Measurements from ENCODE around the gene AKAP13. TPM values are rescaled to one million over a fixed set of nuclear protein-coding genes. Genes with fewer than 3 reads are reported as not detected.

Gene AKAP13
- total and polyA plus RNA-seq, 2 donors (not counting 1 experiment from before 2014, with no cell fraction given): 73.8 to 358 TPM

DNA sequence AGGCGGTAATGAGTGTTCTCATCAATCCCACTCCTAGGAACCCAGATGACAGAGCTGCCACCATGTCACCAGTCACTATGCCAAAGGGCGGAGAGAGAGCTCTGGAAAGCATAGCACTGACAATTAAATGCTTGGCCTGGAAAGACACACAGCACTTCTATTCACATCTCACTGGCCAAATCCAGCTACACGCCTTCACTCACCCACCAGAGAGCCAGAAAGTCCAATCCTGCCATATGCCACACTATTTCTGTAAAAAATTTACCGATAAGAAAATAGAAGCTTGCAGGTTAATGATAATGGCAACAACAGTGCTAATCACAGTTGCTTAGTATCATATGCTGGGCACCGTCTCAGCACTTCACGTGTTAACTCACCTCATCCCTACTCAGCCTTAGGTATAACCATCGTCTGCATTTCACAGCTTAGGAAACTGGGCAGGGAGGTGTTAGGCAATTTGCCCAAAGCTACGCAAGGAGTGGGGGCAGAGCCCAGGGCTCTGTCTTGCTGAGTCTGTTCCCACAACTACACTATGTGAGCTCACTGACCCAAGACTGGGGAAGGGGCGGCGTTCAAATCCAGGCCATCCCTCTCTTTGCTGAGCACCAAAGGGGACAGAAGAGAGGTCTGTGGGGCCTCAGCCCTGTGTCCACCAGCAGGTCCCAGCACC, 397.8 kb downstream of the AKAP13 start:
- Histone ChIP-seq H3K27me3 (replicated peaks in 1 of 4; ENCODE audit: control extremely low read depth in 1 of 4, control insufficient read depth in 3 of 4, insufficient read depth in 4 of 4, low read length in 3 of 4) (no peaks in the 10 kb centered on the region), H3K79me2 (ENCODE audit: control insufficient read depth, insufficient read depth, low read length) (peaks cover 3% of the 10 kb centered on the region), H3K9me3 (ENCODE audit: control extremely low read depth in 1 of 3, control insufficient read depth in 2 of 3, insufficient read depth in 1 of 3, low read length in 2 of 3) (no peaks in the 10 kb centered on the region), H3K9ac (ENCODE audit: low read length) (no peak overlapping the region), H3K36me3 (replicated peaks in 1 of 2; ENCODE audit: control extremely low read depth in 1 of 2, control insufficient read depth in 1 of 2, extremely low read depth in 1 of 2, insufficient read depth in 2 of 2, low read length in 1 of 2) (no peaks in the 10 kb centered on the region), H3K4me2 (replicated peaks; ENCODE audit: low read depth, low read length, poor library complexity, severe bottlenecking) (no peak overlapping the region), H3K4me3 (ENCODE audit: control extremely low read depth in 1 of 5, extremely low read depth in 1 of 5, insufficient read depth in 1 of 5, low read depth in 2 of 5, low read length in 4 of 5) (no peak overlapping the region), H3K27ac (ENCODE audit: low read length in 2 of 2) (no peak overlapping the region), H3K4me1 (ENCODE audit: control insufficient read depth in 2 of 2, insufficient read depth in 2 of 2, low read length in 2 of 2) (no peaks in the 10 kb centered on the region), H4K20me1 (ENCODE audit: control insufficient read depth, insufficient read depth, low read length, poor library complexity, severe bottlenecking) (no peaks in the 10 kb centered on the region), H2AFZ (ENCODE audit: insufficient read depth, low read depth, low read length, poor library complexity, severe bottlenecking) (no peak overlapping the region)
- WGBS (ENCODE audit: insufficient coverage): 94% methylated on average over 6 of the region's 10 CpGs
- Mint-ChIP-seq H3K4me1 (no peaks in the 10 kb centered on the region), H3K4me3 (no peak overlapping the region), H3K27ac (no peak overlapping the region), H3K27me3 (no peaks in the 10 kb centered on the region), H3K9me3 (ENCODE audit: insufficient read depth) (no peaks in the 10 kb centered on the region)
- ChIA-PET CTCF (interaction anchor here (0.6 to 0.7 kb wide), 2 partner anchors 48 to 133 kb away, joined by 3 to 4 read pairs; no protein-coding TSS in a partner anchor), POLR2A (no interaction called here)
- ATAC-seq (ENCODE audit: low read depth) (no peak), DNase-seq (no peak)
- intact Hi-C loops (cut with micrococcal nuclease): no loop called here
- TF ChIP-seq EZH2 (IDR thresholded peaks at IDR 0.05; ENCODE audit: borderline replicate concordance, insufficient read depth, low read depth, low read length, poor library complexity, severe bottlenecking): no peak
- TF ChIP-seq, protein P1, sequence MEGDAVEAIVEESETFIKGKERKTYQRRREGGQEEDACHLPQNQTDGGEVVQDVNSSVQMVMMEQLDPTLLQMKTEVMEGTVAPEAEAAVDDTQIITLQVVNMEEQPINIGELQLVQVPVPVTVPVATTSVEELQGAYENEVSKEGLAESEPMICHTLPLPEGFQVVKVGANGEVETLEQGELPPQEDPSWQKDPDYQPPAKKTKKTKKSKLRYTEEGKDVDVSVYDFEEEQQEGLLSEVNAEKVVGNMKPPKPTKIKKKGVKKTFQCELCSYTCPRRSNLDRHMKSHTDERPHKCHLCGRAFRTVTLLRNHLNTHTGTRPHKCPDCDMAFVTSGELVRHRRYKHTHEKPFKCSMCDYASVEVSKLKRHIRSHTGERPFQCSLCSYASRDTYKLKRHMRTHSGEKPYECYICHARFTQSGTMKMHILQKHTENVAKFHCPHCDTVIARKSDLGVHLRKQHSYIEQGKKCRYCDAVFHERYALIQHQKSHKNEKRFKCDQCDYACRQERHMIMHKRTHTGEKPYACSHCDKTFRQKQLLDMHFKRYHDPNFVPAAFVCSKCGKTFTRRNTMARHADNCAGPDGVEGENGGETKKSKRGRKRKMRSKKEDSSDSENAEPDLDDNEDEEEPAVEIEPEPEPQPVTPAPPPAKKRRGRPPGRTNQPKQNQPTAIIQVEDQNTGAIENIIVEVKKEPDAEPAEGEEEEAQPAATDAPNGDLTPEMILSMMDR (IDR thresholded peaks at IDR 0.05): no peak

DNA sequence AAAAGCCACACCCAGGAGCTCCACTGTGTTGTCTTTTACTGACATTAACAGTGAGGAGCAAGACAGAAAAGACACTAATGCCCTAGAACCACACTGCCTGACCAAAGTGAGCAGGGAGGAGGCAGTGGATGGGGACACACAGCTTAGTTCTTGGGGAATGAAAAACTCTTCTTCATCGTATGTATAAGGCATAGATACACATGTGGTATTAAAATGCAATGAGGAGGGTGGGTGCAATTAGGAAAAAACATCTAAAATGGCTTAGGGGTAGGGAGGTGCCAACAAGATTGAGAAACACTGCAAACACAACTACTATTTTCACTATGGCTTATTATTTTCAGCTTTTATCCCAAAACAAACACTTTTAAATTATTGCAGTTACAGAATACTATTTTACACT, 398.8 kb downstream of the AKAP13 start:
- intact Hi-C loops (cut with micrococcal nuclease): no loop called here
- Mint-ChIP-seq H3K27me3 (no peaks in the 10 kb centered on the region), H3K4me1 (no peaks in the 10 kb centered on the region), H3K27ac (no peak overlapping the region), H3K4me3 (no peak overlapping the region), H3K9me3 (ENCODE audit: insufficient read depth) (no peaks in the 10 kb centered on the region)
- Histone ChIP-seq H3K4me2 (replicated peaks; ENCODE audit: low read depth, low read length, poor library complexity, severe bottlenecking) (no peak overlapping the region), H3K27ac (ENCODE audit: low read length in 2 of 2) (no peak overlapping the region), H3K9me3 (ENCODE audit: control extremely low read depth in 1 of 3, control insufficient read depth in 2 of 3, insufficient read depth in 1 of 3, low read length in 2 of 3) (no peaks in the 10 kb centered on the region), H2AFZ (ENCODE audit: insufficient read depth, low read depth, low read length, poor library complexity, severe bottlenecking) (no peak overlapping the region), H3K36me3 (replicated peaks in 1 of 2; ENCODE audit: control extremely low read depth in 1 of 2, control insufficient read depth in 1 of 2, extremely low read depth in 1 of 2, insufficient read depth in 2 of 2, low read length in 1 of 2) (no peaks in the 10 kb centered on the region), H3K79me2 (ENCODE audit: control insufficient read depth, insufficient read depth, low read length) (no peaks in the 10 kb centered on the region), H3K4me1 (ENCODE audit: control insufficient read depth in 2 of 2, insufficient read depth in 2 of 2, low read length in 2 of 2) (no peaks in the 10 kb centered on the region), H3K27me3 (replicated peaks in 1 of 4; ENCODE audit: control extremely low read depth in 1 of 4, control insufficient read depth in 3 of 4, insufficient read depth in 4 of 4, low read length in 3 of 4) (no peaks in the 10 kb centered on the region), H3K9ac (ENCODE audit: low read length) (no peak overlapping the region), H3K4me3 (ENCODE audit: control extremely low read depth in 1 of 5, extremely low read depth in 1 of 5, insufficient read depth in 1 of 5, low read depth in 2 of 5, low read length in 4 of 5) (no peak overlapping the region), H4K20me1 (ENCODE audit: control insufficient read depth, insufficient read depth, low read length, poor library complexity, severe bottlenecking) (no peaks in the 10 kb centered on the region)
- POLR2A ChIA-PET: no interaction called here
- CTCF ChIA-PET: no interaction called here
- TF ChIP-seq, protein P1 (IDR thresholded peaks at IDR 0.05): no peak
- TF ChIP-seq EZH2 (IDR thresholded peaks at IDR 0.05; ENCODE audit: borderline replicate concordance, insufficient read depth, low read depth, low read length, poor library complexity, severe bottlenecking): no peak
- DNase-seq (no peak), ATAC-seq (ENCODE audit: low read depth) (no peak)
- WGBS (ENCODE audit: insufficient coverage): no CpG with 5 or more reads among the region's 1 CpG

Measured in B cell (primary cell).